Measurements from ENCODE around the gene ARHGAP25. TPM values are rescaled to one million over a fixed set of nuclear protein-coding genes. Genes with fewer than 3 reads are reported as not detected.

ARHGAP25 gene
- total and polyA plus RNA-seq, 2 experiments from 2014 or later, result 1.9 to 2.0 TPM

DNA sequence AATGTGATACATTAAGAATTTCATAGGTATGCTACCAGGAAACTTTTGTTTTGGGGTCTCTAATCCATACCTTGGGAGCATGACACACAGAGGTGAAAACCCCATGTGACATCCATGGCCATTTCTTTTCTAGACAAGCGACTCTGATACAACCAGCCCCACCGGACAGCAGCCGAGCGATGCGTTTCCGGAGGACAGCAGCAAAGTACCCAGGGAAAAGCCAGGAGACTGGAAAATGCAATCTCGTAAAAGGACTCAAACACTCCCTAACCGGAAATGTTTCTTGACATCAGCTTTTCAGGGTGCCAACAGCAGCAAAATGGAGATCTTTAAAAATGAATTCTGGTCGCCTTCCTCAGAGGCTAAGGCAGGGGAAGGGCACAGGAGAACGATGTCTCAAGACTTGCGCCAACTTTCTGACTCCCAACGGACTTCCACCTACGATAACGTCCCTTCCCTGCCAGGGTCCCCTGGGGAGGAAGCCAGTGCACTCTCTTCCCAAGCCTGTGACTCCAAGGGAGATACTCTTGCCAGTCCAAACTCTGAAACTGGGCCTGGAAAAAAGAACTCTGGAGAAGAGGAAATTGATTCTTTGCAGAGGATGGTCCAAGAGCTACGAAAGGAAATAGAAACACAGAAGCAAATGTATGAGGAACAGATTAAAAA lies 87.7 kb downstream of the ARHGAP25 start:
- H3K27me3 Mint-ChIP-seq (ENCODE audit: insufficient read depth, low read depth, poor library complexity), result peaks cover 8% of the 10 kb centered on the region
- Histone ChIP-seq H3K79me2 (replicated peaks; ENCODE audit: insufficient read depth) (no peaks in the 10 kb centered on the region), H4K20me1 (replicated peaks; ENCODE audit: insufficient read depth) (no peaks in the 10 kb centered on the region), H3K4me2 (no peak overlapping the region), H3K27me3 (ENCODE audit: insufficient read depth) (no peaks in the 10 kb centered on the region), H3K4me3 (no peak overlapping the region), H3K4me1 (ENCODE audit: insufficient read depth) (no peaks in the 10 kb centered on the region), H3F3A (replicated peaks; ENCODE audit: low read depth) (no peaks in the 10 kb centered on the region), H3K9me2 (ENCODE audit: insufficient read depth) (0 out of 2 replicates have a peak, but pooled peaks cover 4% of the 10 kb centered on the region), H3K27ac (ENCODE audit: low read depth) (no peak overlapping the region), H2AFZ (no peak overlapping the region), H3K36me3 (ENCODE audit: insufficient read depth) (no peaks in the 10 kb centered on the region)
- no peak for ATAC-seq
- no peaks in the 10 kb centered on the region; the same call in 2 of the 3 replicates for H3K36me3 Mint-ChIP-seq (ENCODE audit: low read depth)
- no peaks in the 10 kb centered on the region for H3K9me3 Mint-ChIP-seq
- no peak for DNase-seq (ENCODE audit: low spot score)
- no peak overlapping the region for H3K4me3 Mint-ChIP-seq
- H3K27ac Mint-ChIP-seq, result no peak overlapping the region
- TF ChIP-seq, protein P1, sequence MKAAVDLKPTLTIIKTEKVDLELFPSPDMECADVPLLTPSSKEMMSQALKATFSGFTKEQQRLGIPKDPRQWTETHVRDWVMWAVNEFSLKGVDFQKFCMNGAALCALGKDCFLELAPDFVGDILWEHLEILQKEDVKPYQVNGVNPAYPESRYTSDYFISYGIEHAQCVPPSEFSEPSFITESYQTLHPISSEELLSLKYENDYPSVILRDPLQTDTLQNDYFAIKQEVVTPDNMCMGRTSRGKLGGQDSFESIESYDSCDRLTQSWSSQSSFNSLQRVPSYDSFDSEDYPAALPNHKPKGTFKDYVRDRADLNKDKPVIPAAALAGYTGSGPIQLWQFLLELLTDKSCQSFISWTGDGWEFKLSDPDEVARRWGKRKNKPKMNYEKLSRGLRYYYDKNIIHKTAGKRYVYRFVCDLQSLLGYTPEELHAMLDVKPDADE (IDR thresholded peaks at IDR 0.05), result no peak
- TF ChIP-seq EZH2phosphoT487 (IDR thresholded peaks at IDR 0.05; ENCODE audit: unreplicated experiment), result no peak
- TF ChIP-seq POLR2AphosphoS5 (IDR thresholded peaks at IDR 0.05; ENCODE audit: low read depth), result no peak
- TF ChIP-seq, protein P2, sequence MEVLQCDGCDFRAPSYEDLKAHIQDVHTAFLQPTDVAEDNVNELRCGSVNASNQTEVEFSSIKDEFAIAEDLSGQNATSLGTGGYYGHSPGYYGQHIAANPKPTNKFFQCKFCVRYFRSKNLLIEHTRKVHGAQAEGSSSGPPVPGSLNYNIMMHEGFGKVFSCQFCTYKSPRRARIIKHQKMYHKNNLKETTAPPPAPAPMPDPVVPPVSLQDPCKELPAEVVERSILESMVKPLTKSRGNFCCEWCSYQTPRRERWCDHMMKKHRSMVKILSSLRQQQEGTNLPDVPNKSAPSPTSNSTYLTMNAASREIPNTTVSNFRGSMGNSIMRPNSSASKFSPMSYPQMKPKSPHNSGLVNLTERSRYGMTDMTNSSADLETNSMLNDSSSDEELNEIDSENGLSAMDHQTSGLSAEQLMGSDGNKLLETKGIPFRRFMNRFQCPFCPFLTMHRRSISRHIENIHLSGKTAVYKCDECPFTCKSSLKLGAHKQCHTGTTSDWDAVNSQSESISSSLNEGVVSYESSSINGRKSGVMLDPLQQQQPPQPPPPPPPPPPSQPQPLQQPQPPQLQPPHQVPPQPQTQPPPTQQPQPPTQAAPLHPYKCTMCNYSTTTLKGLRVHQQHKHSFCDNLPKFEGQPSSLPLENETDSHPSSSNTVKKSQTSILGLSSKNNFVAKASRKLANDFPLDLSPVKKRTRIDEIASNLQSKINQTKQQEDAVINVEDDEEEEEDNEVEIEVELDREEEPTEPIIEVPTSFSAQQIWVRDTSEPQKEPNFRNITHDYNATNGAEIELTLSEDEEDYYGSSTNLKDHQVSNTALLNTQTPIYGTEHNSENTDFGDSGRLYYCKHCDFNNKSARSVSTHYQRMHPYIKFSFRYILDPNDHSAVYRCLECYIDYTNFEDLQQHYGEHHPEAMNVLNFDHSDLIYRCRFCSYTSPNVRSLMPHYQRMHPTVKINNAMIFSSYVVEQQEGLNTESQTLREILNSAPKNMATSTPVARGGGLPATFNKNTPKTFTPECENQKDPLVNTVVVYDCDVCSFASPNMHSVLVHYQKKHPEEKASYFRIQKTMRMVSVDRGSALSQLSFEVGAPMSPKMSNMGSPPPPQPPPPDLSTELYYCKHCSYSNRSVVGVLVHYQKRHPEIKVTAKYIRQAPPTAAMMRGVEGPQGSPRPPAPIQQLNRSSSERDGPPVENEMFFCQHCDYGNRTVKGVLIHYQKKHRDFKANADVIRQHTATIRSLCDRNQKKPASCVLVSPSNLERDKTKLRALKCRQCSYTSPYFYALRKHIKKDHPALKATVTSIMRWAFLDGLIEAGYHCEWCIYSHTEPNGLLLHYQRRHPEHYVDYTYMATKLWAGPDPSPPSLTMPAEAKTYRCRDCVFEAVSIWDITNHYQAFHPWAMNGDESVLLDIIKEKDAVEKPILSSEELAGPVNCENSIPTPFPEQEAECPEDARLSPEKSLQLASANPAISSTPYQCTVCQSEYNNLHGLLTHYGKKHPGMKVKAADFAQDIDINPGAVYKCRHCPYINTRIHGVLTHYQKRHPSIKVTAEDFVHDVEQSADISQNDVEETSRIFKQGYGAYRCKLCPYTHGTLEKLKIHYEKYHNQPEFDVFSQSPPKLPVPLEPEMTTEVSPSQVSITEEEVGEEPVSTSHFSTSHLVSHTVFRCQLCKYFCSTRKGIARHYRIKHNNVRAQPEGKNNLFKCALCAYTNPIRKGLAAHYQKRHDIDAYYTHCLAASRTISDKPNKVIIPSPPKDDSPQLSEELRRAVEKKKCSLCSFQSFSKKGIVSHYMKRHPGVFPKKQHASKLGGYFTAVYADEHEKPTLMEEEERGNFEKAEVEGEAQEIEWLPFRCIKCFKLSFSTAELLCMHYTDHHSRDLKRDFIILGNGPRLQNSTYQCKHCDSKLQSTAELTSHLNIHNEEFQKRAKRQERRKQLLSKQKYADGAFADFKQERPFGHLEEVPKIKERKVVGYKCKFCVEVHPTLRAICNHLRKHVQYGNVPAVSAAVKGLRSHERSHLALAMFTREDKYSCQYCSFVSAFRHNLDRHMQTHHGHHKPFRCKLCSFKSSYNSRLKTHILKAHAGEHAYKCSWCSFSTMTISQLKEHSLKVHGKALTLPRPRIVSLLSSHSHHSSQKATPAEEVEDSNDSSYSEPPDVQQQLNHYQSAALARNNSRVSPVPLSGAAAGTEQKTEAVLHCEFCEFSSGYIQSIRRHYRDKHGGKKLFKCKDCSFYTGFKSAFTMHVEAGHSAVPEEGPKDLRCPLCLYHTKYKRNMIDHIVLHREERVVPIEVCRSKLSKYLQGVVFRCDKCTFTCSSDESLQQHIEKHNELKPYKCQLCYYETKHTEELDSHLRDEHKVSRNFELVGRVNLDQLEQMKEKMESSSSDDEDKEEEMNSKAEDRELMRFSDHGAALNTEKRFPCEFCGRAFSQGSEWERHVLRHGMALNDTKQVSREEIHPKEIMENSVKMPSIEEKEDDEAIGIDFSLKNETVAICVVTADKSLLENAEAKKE (CRISPR knock-in tag; IDR thresholded peaks at IDR 0.05), result no peak
- TF ChIP-seq ZNF331 (CRISPR knock-in tag; IDR thresholded peaks at IDR 0.05; ENCODE audit: low read depth), result no peak
- TF ChIP-seq NANOG (IDR thresholded peaks at IDR 0.05; ENCODE audit: borderline replicate concordance), result no peak
- no peak for TF ChIP-seq STAT1 (IDR thresholded peaks at IDR 0.05; ENCODE audit: unreplicated experiment)
- no peak for TF ChIP-seq ZNF114 (CRISPR knock-in tag; IDR thresholded peaks at IDR 0.05)
- no peak for TF ChIP-seq CREB1 (CRISPR knock-in tag; IDR thresholded peaks at IDR 0.05; ENCODE audit: low read depth)
- TF ChIP-seq, protein P3, sequence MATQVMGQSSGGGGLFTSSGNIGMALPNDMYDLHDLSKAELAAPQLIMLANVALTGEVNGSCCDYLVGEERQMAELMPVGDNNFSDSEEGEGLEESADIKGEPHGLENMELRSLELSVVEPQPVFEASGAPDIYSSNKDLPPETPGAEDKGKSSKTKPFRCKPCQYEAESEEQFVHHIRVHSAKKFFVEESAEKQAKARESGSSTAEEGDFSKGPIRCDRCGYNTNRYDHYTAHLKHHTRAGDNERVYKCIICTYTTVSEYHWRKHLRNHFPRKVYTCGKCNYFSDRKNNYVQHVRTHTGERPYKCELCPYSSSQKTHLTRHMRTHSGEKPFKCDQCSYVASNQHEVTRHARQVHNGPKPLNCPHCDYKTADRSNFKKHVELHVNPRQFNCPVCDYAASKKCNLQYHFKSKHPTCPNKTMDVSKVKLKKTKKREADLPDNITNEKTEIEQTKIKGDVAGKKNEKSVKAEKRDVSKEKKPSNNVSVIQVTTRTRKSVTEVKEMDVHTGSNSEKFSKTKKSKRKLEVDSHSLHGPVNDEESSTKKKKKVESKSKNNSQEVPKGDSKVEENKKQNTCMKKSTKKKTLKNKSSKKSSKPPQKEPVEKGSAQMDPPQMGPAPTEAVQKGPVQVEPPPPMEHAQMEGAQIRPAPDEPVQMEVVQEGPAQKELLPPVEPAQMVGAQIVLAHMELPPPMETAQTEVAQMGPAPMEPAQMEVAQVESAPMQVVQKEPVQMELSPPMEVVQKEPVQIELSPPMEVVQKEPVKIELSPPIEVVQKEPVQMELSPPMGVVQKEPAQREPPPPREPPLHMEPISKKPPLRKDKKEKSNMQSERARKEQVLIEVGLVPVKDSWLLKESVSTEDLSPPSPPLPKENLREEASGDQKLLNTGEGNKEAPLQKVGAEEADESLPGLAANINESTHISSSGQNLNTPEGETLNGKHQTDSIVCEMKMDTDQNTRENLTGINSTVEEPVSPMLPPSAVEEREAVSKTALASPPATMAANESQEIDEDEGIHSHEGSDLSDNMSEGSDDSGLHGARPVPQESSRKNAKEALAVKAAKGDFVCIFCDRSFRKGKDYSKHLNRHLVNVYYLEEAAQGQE (IDR thresholded peaks at IDR 0.05; ENCODE audit: unreplicated experiment), result no peak
- TF ChIP-seq, protein P4, sequence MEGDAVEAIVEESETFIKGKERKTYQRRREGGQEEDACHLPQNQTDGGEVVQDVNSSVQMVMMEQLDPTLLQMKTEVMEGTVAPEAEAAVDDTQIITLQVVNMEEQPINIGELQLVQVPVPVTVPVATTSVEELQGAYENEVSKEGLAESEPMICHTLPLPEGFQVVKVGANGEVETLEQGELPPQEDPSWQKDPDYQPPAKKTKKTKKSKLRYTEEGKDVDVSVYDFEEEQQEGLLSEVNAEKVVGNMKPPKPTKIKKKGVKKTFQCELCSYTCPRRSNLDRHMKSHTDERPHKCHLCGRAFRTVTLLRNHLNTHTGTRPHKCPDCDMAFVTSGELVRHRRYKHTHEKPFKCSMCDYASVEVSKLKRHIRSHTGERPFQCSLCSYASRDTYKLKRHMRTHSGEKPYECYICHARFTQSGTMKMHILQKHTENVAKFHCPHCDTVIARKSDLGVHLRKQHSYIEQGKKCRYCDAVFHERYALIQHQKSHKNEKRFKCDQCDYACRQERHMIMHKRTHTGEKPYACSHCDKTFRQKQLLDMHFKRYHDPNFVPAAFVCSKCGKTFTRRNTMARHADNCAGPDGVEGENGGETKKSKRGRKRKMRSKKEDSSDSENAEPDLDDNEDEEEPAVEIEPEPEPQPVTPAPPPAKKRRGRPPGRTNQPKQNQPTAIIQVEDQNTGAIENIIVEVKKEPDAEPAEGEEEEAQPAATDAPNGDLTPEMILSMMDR (conservative IDR thresholded peaks at IDR 0.05; ENCODE audit: low read depth in 2 of 2), result no peak
- no peak for TF ChIP-seq EZH2 (IDR thresholded peaks at IDR 0.05; ENCODE audit: low read depth, unreplicated experiment)
- peaks cover 7% of the 10 kb centered on the region; the same call in 2 of the 3 replicates for H3K4me1 Mint-ChIP-seq
